ENCODE data around the gene HRH3. TPM values are rescaled to one million over a fixed set of nuclear protein-coding genes. Genes with fewer than 3 reads are reported as not detected.

Gene HRH3
- total and polyA plus RNA-seq, 2 donors = 0.05 TPM; not detected in 1

DNA sequence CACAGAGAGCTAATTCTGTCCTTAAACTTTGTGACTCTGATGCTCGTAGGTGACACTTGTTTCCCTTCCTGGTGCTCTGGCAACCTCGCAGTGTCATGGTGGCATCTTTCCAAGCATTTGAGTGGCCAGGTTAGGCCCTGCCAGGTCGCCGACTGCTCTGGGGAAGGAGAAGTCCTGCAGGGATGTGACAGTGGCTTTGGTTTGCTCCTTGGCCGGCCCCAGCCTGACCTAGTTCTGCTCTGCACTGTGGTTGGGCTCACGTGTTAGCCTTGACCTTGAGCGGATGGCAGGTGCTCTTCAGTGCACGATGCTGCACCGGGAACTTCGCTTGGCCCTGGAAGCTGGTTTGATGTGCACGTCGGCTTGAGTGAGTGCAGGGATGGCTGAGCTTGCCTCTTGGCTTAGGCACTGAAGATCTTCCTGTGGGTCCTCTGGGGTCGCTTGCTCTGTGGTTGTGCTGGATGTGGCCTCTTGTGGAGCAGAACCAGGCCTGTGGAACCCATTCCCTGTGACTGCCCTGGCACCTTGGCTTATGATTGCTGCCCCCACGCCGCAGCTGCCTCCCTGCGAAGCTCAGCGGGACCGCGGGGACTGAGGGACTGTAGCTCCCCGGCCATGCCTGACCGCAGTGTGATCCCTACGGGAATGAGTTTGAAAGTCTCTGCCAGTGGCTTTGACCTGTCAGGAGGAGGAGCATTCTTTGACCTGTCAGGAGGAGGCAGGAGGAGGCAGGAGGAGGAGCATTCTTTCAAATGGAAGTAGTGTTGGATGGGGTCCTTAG lies 27.0 kb upstream of the HRH3 start:
- no peak for DNase-seq (ENCODE audit: low read depth in 6 of 9, low spot score in 9 of 9)
- peaks cover 11 to 18% of the 10 kb centered on the region in 2 donors for H3K36me3 ChIP-seq (ENCODE audit: control insufficient read depth in 2 of 2, insufficient read depth in 2 of 2, low read length in 1 of 2)
- no peak overlapping the region for H3K4me3 ChIP-seq (ENCODE audit: low read length in 2 of 2)
- no peak overlapping the region for H3K27ac ChIP-seq (ENCODE audit: low read depth in 1 of 2, low read length in 1 of 2)
- no peaks in the 10 kb centered on the region for H3K27me3 ChIP-seq (ENCODE audit: control insufficient read depth in 2 of 2, insufficient read depth in 1 of 2, low read length in 1 of 2)
- no peaks in the 10 kb centered on the region for H3K9me3 ChIP-seq (ENCODE audit: control insufficient read depth in 2 of 2, insufficient read depth in 1 of 2, low read length in 1 of 2)
- no peaks in the 10 kb centered on the region for H3K4me1 ChIP-seq (ENCODE audit: control insufficient read depth in 2 of 2, insufficient read depth in 2 of 2, low read length in 2 of 2)
- WGBS = 96% methylated on average over 22 of the region's 22 CpGs

DNA sequence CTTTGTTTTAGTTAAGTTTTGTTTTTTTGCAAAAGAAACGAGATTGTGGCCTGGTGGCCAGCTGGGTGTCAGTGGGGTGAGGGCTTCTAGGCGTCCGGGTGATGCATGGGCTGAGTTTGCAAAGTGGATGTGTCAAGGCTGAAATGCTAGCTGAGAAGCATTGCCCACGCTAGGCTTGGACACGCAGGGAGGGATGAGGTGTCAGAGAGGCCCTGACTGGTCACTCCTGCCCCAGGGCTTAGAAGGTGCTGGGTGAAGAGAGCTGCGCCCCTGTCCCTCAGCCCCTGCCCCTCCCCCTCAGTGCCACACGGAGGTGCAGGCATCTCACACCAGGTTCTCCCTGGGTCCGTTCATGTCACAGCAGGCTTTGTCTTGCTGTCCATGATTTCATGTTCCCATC lies 26.4 kb upstream of the HRH3 start:
- Histone ChIP-seq H3K27me3 (ENCODE audit: control insufficient read depth in 2 of 2, insufficient read depth in 1 of 2, low read length in 1 of 2) (no peaks in the 10 kb centered on the region), H3K27ac (ENCODE audit: low read depth in 1 of 2, low read length in 1 of 2) (no peak overlapping the region), H3K9me3 (ENCODE audit: control insufficient read depth in 2 of 2, insufficient read depth in 1 of 2, low read length in 1 of 2) (no peaks in the 10 kb centered on the region), H3K36me3 (ENCODE audit: control insufficient read depth in 2 of 2, insufficient read depth in 2 of 2, low read length in 1 of 2) (peaks cover 12 to 21% of the 10 kb centered on the region in 2 donors), H3K4me3 (ENCODE audit: low read length in 2 of 2) (no peak overlapping the region), H3K4me1 (ENCODE audit: control insufficient read depth in 2 of 2, insufficient read depth in 2 of 2, low read length in 2 of 2) (no peaks in the 10 kb centered on the region)
- DNase-seq (ENCODE audit: low read depth in 6 of 9, low spot score in 9 of 9) = no peak
- WGBS = 93% methylated on average over 8 of the region's 8 CpGs

DNA sequence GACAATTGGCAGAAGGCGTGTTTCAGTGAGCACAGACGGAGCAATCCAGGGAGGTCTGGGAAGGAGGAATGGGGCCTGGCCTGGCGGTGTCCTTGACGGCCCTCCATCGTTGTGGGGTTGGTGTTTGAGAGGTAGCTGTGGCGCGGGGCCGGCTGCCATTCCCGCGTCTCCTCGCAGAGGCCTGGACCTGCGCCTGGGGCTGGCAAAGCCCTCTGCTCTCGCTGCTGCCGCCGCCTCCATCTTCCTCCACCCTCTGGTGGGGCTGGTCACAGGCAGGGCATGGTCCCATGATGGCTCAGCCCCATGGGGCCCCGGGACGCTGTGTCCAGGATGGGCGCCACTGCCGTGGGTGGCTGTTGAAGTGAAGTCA lies 25.8 kb upstream of the HRH3 start:
- no peaks in the 10 kb centered on the region for H3K9me3 ChIP-seq (ENCODE audit: control insufficient read depth in 2 of 2, insufficient read depth in 1 of 2, low read length in 1 of 2)
- DNase-seq (ENCODE audit: low read depth in 6 of 9, low spot score in 9 of 9) = no peak

DNA sequence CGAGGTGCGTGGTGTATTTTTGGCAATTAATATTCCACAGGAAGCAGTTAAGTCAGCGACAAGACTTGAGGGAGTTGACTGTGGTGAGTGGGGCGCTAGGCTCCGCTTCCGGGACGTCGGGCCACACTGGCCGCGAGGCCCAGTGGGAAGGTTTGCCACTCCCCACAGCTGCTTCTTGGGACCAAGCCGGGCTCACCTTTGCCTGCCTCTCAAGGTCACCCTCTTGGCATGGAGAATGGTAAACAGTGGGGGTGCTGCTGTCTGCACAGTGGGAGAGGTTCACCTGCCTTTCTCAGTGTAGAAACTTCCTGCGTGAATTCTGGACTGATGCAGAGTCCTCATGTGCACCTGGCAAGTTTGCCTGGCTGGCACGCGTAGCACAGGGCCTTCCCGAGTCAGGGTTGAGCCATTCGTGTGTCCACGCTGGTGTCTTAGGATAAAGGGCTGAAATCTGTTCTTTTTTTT lies 24.6 kb upstream of the HRH3 start:
- WGBS = 69% methylated on average over 17 of the region's 17 CpGs
- Histone ChIP-seq H3K36me3 (ENCODE audit: control insufficient read depth in 2 of 2, insufficient read depth in 2 of 2, low read length in 1 of 2) (peaks cover 12 to 23% of the 10 kb centered on the region in 2 donors), H3K27me3 (ENCODE audit: control insufficient read depth in 2 of 2, insufficient read depth in 1 of 2, low read length in 1 of 2) (no peaks in the 10 kb centered on the region), H3K4me3 (ENCODE audit: low read length in 2 of 2) (no peak overlapping the region), H3K9me3 (ENCODE audit: control insufficient read depth in 2 of 2, insufficient read depth in 1 of 2, low read length in 1 of 2) (no peaks in the 10 kb centered on the region), H3K27ac (ENCODE audit: low read depth in 1 of 2, low read length in 1 of 2) (no peak overlapping the region), H3K4me1 (ENCODE audit: control insufficient read depth in 2 of 2, insufficient read depth in 2 of 2, low read length in 2 of 2) (peaks cover 0 to under 1% of the 10 kb centered on the region in 2 donors)
- DNase-seq (ENCODE audit: low read depth in 6 of 9, low spot score in 9 of 9) = no peak

More for the DNA sequence above, 25.8 kb upstream of the HRH3 start:
- 95% methylated on average over 19 of the region's 19 CpGs for WGBS
- Histone ChIP-seq H3K4me1 (ENCODE audit: control insufficient read depth in 2 of 2, insufficient read depth in 2 of 2, low read length in 2 of 2) (no peaks in the 10 kb centered on the region), H3K27ac (ENCODE audit: low read depth in 1 of 2, low read length in 1 of 2) (no peak overlapping the region), H3K36me3 (ENCODE audit: control insufficient read depth in 2 of 2, insufficient read depth in 2 of 2, low read length in 1 of 2) (peaks cover 12 to 23% of the 10 kb centered on the region in 2 donors), H3K4me3 (ENCODE audit: low read length in 2 of 2) (no peak overlapping the region), H3K27me3 (ENCODE audit: control insufficient read depth in 2 of 2, insufficient read depth in 1 of 2, low read length in 1 of 2) (no peaks in the 10 kb centered on the region)

DNA sequence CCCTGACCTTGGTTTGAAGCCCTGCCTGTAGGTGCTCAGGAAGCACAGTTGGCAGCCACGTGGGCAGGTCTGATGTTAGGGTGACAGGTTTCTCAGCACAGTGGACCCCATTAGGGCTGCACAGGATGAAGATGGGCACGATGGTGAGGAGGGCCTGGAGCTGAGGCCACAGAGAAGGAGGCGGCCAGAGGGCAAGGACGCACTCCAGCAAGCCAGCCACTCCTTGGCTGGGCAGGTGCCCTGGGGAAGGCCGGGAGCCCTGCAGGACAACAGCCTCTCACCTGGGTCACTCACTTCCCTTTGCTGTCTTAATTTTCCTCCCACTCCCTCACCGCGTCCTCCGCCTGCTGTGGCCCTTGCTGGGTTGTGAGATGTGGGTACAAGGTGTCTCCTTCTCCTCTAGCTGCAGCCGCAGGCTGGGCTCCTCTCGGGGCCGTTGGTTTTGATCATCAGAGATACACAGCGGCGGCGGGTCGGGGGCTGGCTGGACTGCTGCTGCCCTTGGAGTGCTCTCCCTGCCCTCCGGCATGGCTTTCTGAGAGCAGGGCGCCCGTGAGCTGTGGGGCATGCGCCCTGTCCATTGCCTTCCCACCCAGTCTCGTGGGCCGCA lies 23.9 kb upstream of the HRH3 start:
- peaks cover 6 to 7% of the 10 kb centered on the region in 2 donors for H3K4me1 ChIP-seq (ENCODE audit: control insufficient read depth in 2 of 2, insufficient read depth in 2 of 2, low read length in 2 of 2)
- H3K4me3 ChIP-seq (ENCODE audit: low read length in 2 of 2) = no peak overlapping the region
- peaks cover 12 to 23% of the 10 kb centered on the region in 2 donors for H3K36me3 ChIP-seq (ENCODE audit: control insufficient read depth in 2 of 2, insufficient read depth in 2 of 2, low read length in 1 of 2)
- H3K9me3 ChIP-seq (ENCODE audit: control insufficient read depth in 2 of 2, insufficient read depth in 1 of 2, low read length in 1 of 2) = peaks cover 0 to 1% of the 10 kb centered on the region in 2 donors
- H3K27me3 ChIP-seq (ENCODE audit: control insufficient read depth in 2 of 2, insufficient read depth in 1 of 2, low read length in 1 of 2) = no peaks in the 10 kb centered on the region
- no peak overlapping the region for H3K27ac ChIP-seq (ENCODE audit: low read depth in 1 of 2, low read length in 1 of 2)
- WGBS = 93% methylated on average over 21 of the region's 21 CpGs
- no peak for DNase-seq (ENCODE audit: low read depth in 6 of 9, low spot score in 9 of 9)

- no peak overlapping the region for H3K4me3 ChIP-seq (ENCODE audit: low read length in 2 of 2)
- 91% methylated on average over 22 of the region's 22 CpGs for WGBS
- DNase-seq (ENCODE audit: low read depth in 6 of 9, low spot score in 9 of 9) = no peak
- peaks cover 7 to 8% of the 10 kb centered on the region in 2 donors for H3K4me1 ChIP-seq (ENCODE audit: control insufficient read depth in 2 of 2, insufficient read depth in 2 of 2, low read length in 2 of 2)
- no peaks in the 10 kb centered on the region for H3K27me3 ChIP-seq (ENCODE audit: control insufficient read depth in 2 of 2, insufficient read depth in 1 of 2, low read length in 1 of 2)
- H3K9me3 ChIP-seq (ENCODE audit: control insufficient read depth in 2 of 2, insufficient read depth in 1 of 2, low read length in 1 of 2) = peaks cover 0 to 1% of the 10 kb centered on the region in 2 donors
- H3K36me3 ChIP-seq (ENCODE audit: control insufficient read depth in 2 of 2, insufficient read depth in 2 of 2, low read length in 1 of 2) = peaks cover 12 to 23% of the 10 kb centered on the region in 2 donors
- no peak overlapping the region for H3K27ac ChIP-seq (ENCODE audit: low read depth in 1 of 2, low read length in 1 of 2)
Measured at GRCh38 chr20:62243106-62243505, 23.0 kb upstream of the HRH3 start.

GRCh38 chr20:62242176-62242575 lies 22.1 kb upstream of the HRH3 start:
- 98% methylated on average over 6 of the region's 6 CpGs for WGBS
- H3K9me3 ChIP-seq (ENCODE audit: control insufficient read depth in 2 of 2, insufficient read depth in 1 of 2, low read length in 1 of 2) = peaks cover 0 to 1% of the 10 kb centered on the region in 2 donors
- no peak for DNase-seq (ENCODE audit: low read depth in 6 of 9, low spot score in 9 of 9)
- H3K36me3 ChIP-seq (ENCODE audit: control insufficient read depth in 2 of 2, insufficient read depth in 2 of 2, low read length in 1 of 2) = peaks cover 12 to 23% of the 10 kb centered on the region in 2 donors
- H3K4me1 ChIP-seq (ENCODE audit: control insufficient read depth in 2 of 2, insufficient read depth in 2 of 2, low read length in 2 of 2) = peaks cover 11 to 12% of the 10 kb centered on the region in 2 donors
- no peaks in the 10 kb centered on the region for H3K27me3 ChIP-seq (ENCODE audit: control insufficient read depth in 2 of 2, insufficient read depth in 1 of 2, low read length in 1 of 2)
- H3K27ac ChIP-seq (ENCODE audit: low read depth in 1 of 2, low read length in 1 of 2) = no peak overlapping the region
- no peak overlapping the region for H3K4me3 ChIP-seq (ENCODE audit: low read length in 2 of 2)

DNA sequence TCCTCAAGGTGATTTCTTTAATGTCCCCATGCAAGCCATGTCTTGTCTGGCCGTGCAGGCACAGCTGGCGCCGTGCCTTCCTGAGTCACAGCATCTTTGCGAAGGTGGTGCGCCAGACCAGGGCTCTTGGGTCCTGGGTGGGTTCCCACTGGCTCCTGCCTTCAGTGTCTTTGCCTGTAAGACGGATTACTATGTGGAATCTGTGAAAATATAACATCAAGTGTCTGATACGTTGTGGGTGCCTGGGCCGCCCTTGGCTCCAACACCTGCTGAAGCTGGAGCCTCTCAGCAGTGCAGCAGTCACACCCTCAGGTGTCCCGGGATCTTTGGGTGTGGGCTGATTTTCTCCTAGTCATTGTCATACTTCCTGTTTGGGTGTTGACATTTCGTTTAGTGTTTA lies 21.4 kb upstream of the HRH3 start:
- Histone ChIP-seq H3K9me3 (ENCODE audit: control insufficient read depth in 2 of 2, insufficient read depth in 1 of 2, low read length in 1 of 2) (peaks cover 0 to 1% of the 10 kb centered on the region in 2 donors), H3K27me3 (ENCODE audit: control insufficient read depth in 2 of 2, insufficient read depth in 1 of 2, low read length in 1 of 2) (peaks cover 0 to 2% of the 10 kb centered on the region in 2 donors), H3K27ac (ENCODE audit: low read depth in 1 of 2, low read length in 1 of 2) (no peak overlapping the region), H3K36me3 (ENCODE audit: control insufficient read depth in 2 of 2, insufficient read depth in 2 of 2, low read length in 1 of 2) (peaks cover 12 to 23% of the 10 kb centered on the region in 2 donors), H3K4me1 (ENCODE audit: control insufficient read depth in 2 of 2, insufficient read depth in 2 of 2, low read length in 2 of 2) (peaks cover 11 to 14% of the 10 kb centered on the region in 2 donors), H3K4me3 (ENCODE audit: low read length in 2 of 2) (no peak overlapping the region)
- DNase-seq (ENCODE audit: low read depth in 6 of 9, low spot score in 9 of 9) = no peak
- 94% methylated on average over 10 of the region's 10 CpGs for WGBS

DNA sequence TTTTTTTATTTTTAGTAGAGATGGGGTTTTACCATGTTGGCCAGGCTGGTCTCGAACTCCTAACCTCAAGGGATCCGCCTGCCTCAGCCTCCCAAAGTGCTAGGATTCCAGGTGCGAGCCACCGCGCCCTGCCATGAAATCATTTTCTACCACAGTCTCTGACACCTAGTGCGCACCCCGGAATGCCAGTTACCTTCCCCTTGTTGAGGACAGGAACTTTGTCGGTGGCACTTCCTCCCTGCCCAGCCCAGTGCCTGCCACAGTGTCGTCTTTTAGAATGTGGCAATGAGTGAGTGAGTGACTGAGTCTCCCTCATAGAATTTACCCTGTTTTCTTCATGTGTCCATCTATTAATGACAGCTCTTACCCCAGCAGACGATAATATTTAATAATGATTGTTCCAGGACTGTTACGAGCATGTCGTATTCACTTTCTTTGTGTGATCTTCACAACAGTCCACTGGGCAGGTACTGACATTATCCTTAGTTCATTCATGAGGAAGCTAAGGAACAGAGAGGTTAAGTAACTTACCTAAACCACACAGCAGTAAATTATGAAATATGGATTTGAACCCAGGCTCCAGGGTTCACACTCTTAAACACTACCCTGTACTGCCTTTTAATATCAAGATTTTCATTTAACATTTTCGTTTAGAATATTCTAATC lies 20.1 kb upstream of the HRH3 start:
- Histone ChIP-seq H3K4me1 (ENCODE audit: control insufficient read depth in 2 of 2, insufficient read depth in 2 of 2, low read length in 2 of 2) (peaks cover 11 to 14% of the 10 kb centered on the region in 2 donors), H3K27ac (ENCODE audit: low read depth in 1 of 2, low read length in 1 of 2) (no peak overlapping the region), H3K9me3 (ENCODE audit: control insufficient read depth in 2 of 2, insufficient read depth in 1 of 2, low read length in 1 of 2) (peaks cover 0 to 1% of the 10 kb centered on the region in 2 donors), H3K4me3 (ENCODE audit: low read length in 2 of 2) (no peak overlapping the region), H3K36me3 (ENCODE audit: control insufficient read depth in 2 of 2, insufficient read depth in 2 of 2, low read length in 1 of 2) (peaks cover 7 to 23% of the 10 kb centered on the region in 2 donors), H3K27me3 (ENCODE audit: control insufficient read depth in 2 of 2, insufficient read depth in 1 of 2, low read length in 1 of 2) (peaks cover 0 to 5% of the 10 kb centered on the region in 2 donors)
- 94% methylated on average over 13 of the region's 13 CpGs for WGBS
- DNase-seq (ENCODE audit: low read depth in 6 of 9, low spot score in 9 of 9) = no peak
